Omental fat pad (tissue), 4 donors: Measurements from ENCODE around the gene BACH2. TPM values are rescaled to one million over a fixed set of nuclear protein-coding genes. Genes with fewer than 3 reads are reported as not detected.

Experiments
- ATAC-seq: fragments of 150-250 bp; one replicate; pipeline ENCODE4 v1.9.1; 2016; ENCODE audit warnings: mild to moderate bottlenecking, moderate library complexity; ENCODE audit not compliant: low FRiP score
- DNase-seq: peaks from one replicate; pipeline ENCODE4 v3.0.0-alpha.2; 2019; ENCODE audit warnings: low spot score
- total RNA-seq, 4 donors: library from RNA; depleted of rRNA; stranded (reverse); fragments of >200 nt; gene quantifications; one replicate each; pipeline ENCODE4 v1.1.0, GENCODE V29; 2016
- TF ChIP-seq, protein P1 (sequence below), 3 donors: fragments of 450-650 bp; IDR thresholded peaks; one replicate each; pipeline ENCODE4 v1.5.1; 2016 to 2017; ENCODE audit warnings: antibody characterized with exemption in 3 of 3, mild to moderate bottlenecking in 3 of 3, moderate library complexity in 2 of 3

Gene BACH2
- total RNA-seq, 4 donors from 2014 or later, result 4.0 to 9.4 (median 7.0) TPM

DNA sequence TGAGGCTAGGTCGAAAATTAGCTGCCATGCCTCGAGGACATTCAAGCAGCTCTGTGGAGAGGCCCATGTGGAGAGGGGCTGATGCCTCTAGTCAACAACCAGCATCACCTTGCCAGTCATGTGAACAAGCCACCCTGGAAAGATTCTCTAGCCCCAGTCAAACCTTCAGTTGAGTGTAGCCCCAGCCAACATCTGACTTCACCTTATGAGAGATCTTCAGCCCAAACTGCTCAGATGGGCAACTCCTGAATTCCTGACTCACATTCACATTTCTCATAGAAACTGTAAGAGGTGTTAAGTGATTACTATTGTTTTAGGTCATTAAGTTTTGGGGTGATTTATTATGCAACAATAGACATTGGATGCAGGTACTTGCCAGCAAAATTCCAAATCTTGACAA is 357.5 kb downstream of the BACH2 start:
- DNase-seq, result no peak
- no peak for ATAC-seq
- TF ChIP-seq, protein P1, sequence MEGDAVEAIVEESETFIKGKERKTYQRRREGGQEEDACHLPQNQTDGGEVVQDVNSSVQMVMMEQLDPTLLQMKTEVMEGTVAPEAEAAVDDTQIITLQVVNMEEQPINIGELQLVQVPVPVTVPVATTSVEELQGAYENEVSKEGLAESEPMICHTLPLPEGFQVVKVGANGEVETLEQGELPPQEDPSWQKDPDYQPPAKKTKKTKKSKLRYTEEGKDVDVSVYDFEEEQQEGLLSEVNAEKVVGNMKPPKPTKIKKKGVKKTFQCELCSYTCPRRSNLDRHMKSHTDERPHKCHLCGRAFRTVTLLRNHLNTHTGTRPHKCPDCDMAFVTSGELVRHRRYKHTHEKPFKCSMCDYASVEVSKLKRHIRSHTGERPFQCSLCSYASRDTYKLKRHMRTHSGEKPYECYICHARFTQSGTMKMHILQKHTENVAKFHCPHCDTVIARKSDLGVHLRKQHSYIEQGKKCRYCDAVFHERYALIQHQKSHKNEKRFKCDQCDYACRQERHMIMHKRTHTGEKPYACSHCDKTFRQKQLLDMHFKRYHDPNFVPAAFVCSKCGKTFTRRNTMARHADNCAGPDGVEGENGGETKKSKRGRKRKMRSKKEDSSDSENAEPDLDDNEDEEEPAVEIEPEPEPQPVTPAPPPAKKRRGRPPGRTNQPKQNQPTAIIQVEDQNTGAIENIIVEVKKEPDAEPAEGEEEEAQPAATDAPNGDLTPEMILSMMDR (IDR thresholded peaks at IDR 0.05), result no peak

DNA sequence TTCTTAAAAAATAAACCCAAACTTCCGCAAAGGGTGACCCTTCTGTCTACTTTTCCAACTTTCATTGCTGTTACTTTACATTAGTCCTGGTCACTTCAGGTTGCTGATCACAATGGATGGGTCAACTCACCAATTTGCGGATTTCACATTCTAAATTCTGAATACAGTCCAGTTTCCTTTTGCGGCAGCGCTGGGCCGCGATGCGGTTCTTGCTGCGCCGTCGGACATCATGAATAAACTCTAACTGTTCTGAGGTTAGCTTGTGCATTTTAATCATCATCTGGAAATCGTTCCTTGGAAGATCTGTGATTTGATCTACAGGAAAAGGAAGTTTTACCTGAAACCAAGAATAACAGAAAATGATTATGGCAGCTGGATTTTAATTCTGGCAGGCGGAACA is 358.6 kb downstream of the BACH2 start:
- TF ChIP-seq, protein P1 (IDR thresholded peaks at IDR 0.05), result no peak
- ATAC-seq (no peak), DNase-seq (no peak)

DNA sequence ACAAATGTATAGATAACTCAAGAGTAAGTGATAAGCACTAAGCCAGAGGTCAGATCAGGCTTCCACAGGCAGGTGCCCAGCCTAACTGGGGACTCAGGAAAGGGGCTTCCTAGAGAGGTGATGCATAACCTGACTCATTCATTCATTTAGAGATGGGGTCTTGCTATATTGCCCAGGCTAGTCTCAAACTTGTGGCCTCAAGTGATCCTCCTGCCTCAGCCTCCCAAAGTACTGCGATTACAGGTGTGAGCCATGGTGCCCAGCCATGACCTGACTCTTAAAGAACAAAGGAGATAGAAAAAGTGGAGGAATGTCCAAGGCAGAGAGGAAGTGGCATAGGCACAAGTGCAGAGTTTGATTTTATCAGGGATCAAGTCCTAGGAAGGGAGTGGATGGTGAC is 360.5 kb downstream of the BACH2 start:
- no peak for ATAC-seq
- TF ChIP-seq, protein P1 (IDR thresholded peaks at IDR 0.05), result no peak
- no peak for DNase-seq

DNA sequence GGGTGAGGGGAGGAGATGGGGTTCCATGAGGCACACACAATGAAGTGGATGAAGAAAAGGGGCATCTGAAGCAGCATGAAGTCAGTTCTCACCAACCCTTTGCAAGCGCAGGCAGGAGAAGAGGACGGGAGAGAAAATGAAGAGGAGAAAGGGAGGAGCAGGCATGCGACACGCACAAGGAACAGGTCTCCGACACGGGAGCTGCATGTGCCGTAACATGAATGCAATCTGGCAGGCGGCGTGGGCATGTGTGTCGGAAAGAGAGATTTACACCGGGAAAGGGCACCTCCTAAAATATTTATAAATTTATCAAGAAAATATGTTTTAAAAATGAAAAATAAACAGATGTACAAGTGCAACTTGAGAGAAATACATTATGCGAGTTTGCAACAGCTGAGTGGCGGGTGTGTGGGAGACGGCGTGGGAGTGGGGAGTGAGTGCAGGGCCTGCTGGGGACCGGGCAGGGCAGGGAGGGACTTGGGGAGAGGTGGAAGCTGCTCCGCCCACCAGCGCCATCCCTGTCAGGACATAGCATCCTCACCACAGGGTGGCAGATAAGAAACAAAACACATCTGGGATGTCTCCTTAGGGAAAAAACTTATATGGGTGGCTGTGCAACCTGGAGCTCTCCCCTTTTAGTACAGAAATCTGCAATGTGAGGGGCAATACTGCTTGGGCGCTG is 361.8 kb downstream of the BACH2 start:
- ATAC-seq (no peak), DNase-seq (no peak)
- TF ChIP-seq, protein P1 (IDR thresholded peaks at IDR 0.05), result no peak

DNA sequence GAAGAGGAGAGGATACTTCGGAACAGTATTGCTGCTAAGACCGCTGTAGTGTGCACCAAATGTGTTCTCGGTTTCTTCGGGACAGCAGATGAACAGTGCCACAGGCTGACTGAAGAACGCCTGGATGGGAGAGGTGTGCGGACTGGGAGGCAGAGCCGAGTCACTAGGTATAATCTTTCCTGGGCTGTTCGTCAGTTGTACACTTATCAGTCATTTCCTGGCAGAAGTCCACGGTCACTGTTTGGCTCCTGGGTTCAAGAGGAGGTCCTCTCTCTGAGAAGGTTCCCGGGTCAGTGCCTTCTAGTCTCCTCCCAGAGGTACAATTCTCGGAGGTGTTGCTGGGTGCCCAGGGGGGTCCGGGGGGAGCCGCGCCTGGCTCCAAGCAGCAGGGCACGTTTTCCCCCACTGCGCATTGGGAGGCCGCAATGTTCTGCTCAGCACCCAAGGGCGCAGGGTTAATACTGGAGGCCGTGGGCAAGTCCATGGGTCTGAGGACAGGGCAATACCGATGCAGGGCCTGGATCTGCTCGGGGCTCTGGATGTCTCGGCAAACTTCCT is 364.3 kb downstream of the BACH2 start:
- DNase-seq, result no peak
- TF ChIP-seq, protein P1 (IDR thresholded peaks at IDR 0.05), result no peak
- no peak for ATAC-seq

DNA sequence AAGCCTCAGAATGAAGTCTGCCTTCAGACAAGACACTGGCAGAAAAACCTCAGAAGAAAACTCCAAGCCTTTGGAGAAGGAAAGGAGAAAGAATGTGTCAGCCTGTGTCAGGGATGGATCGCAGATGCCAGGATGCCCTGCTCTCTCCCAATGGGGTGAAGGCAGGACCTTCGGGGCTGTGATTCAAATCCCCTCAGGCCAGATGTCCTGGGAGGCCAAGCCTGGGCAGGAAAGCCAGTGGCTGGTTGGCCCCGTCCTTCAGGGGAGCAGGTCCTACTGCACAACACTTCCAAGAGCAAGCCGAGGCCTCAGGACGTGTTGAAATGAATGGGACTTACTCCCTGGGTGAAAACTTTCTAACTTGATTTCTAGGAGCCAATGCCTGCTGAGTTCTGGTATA is 365.9 kb downstream of the BACH2 start:
- DNase-seq, result no peak
- ATAC-seq, result no peak
- TF ChIP-seq, protein P1 (IDR thresholded peaks at IDR 0.05), result no peak

DNA sequence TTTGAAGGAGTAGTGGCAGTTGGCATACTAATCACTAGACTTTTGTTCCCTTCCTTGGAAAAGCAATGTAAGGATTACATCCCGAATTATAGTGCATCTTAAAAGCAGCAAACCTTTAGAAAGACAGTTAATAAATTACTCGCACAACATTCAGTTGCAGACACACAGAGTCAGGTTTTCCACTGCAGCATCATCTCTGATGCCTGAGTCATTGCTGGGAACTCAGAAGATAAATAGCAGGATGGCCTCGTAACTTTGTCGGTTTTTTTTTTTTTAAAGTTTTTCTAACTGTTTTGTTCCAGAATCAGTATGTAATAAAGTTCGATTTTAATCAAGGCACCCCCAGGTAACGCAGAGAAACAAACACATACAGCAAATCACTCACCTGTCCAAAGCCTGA is 368.0 kb downstream of the BACH2 start:
- ATAC-seq (no peak), DNase-seq (no peak)
- TF ChIP-seq, protein P1 (IDR thresholded peaks at IDR 0.05), result no peak
